Liver (tissue), 9 donors: ENCODE measurements around the gene AP5S1. TPM values are rescaled to one million over a fixed set of nuclear protein-coding genes. Genes with fewer than 3 reads are reported as not detected.

ENCODE experiments used
- DNase-seq: peaks from one replicate; pipeline ENCODE4 v3.0.0-alpha.2; 2017; ENCODE audit warnings: low spot score
- H3K27ac ChIP-seq, 2 donors: one replicate each; pipeline ENCODE4 v1.7.0; 2013; ENCODE audit warnings: inconsistent platforms in 2 of 2, low read length in 2 of 2, control low read depth in 1 of 2, low read depth in 1 of 2, mild to moderate bottlenecking in 1 of 2
- H3K27me3 ChIP-seq, 4 donors: one replicate each; pipeline versions ENCODE4 v1.6.1 to v1.7.0; 2013; ENCODE audit warnings: low read length in 3 of 4, inconsistent platforms in 1 of 4, mild to moderate bottlenecking in 1 of 4, moderate library complexity in 1 of 4; ENCODE audit not compliant: control insufficient read depth in 4 of 4, insufficient read depth in 4 of 4
- H3K36me3 ChIP-seq, 4 donors: one replicate each; pipeline versions ENCODE4 v1.6.1 to v1.7.0; 2013; ENCODE audit warnings: low read length in 3 of 4, mild to moderate bottlenecking in 3 of 4, low read depth in 1 of 4, moderate library complexity in 1 of 4; ENCODE audit not compliant: control insufficient read depth in 4 of 4, insufficient read depth in 3 of 4
- H3K4me1 ChIP-seq, 4 donors: one replicate each; pipeline versions ENCODE4 v1.6.1 to v1.7.0; 2013; ENCODE audit warnings: low read length in 3 of 4, mild to moderate bottlenecking in 3 of 4, moderate library complexity in 1 of 4; ENCODE audit not compliant: control insufficient read depth in 4 of 4, insufficient read depth in 4 of 4
- H3K4me3 ChIP-seq, 3 donors: one replicate each; pipeline versions ENCODE4 v1.6.1 to v1.7.0; 2013; ENCODE audit warnings: low read length in 3 of 3, control low read depth in 1 of 3, low read depth in 1 of 3, mild to moderate bottlenecking in 1 of 3
- H3K9ac ChIP-seq, 2 donors: one replicate each; pipeline ENCODE4 v1.7.0; 2013; ENCODE audit warnings: low read length in 2 of 2, mild to moderate bottlenecking in 2 of 2, moderate library complexity in 2 of 2, control low read depth in 1 of 2, low read depth in 1 of 2
- H3K9me3 ChIP-seq, 4 donors: one replicate each; pipeline versions ENCODE4 v1.6.1 to v1.7.0; 2013; ENCODE audit warnings: low read length in 3 of 4; ENCODE audit not compliant: control insufficient read depth in 4 of 4
- ATF3 ChIP-seq: IDR thresholded peaks from 2 replicates; pipeline ENCODE4 v1.6.1; 2016; ENCODE audit warnings: antibody characterized with exemption
- CTCF ChIP-seq: fragments of 150-350 bp; IDR thresholded peaks from 2 replicates; pipeline ENCODE4 v1.5.1; 2017; ENCODE audit warnings: improper control_type of control experiment, low read depth, low read length; ENCODE audit not compliant: missing input control
- EGR1 ChIP-seq, 2 donors: IDR thresholded peaks; 2 replicates each; pipeline ENCODE4 v1.6.1; 2016 to 2018; ENCODE audit warnings: antibody characterized with exemption in 2 of 2, low read depth in 2 of 2
- FOXA1 ChIP-seq: IDR thresholded peaks from 2 replicates; pipeline ENCODE4 v1.6.1; 2016; ENCODE audit warnings: antibody characterized with exemption
- FOXA2 ChIP-seq: IDR thresholded peaks from 2 replicates; pipeline ENCODE4 v1.6.1; 2016; ENCODE audit warnings: antibody characterized with exemption
- HNF4A ChIP-seq, 2 donors: conservative IDR thresholded peaks; 2 replicates each; pipeline ENCODE4 v1.6.1; 2016; ENCODE audit warnings: antibody characterized with exemption in 2 of 2, mild to moderate bottlenecking in 2 of 2
- JUND ChIP-seq, 2 donors: IDR thresholded peaks; 2 replicates each; pipeline ENCODE4 v1.6.1; 2016; ENCODE audit warnings: antibody characterized with exemption in 2 of 2
- MAX ChIP-seq: IDR thresholded peaks from 2 replicates; pipeline ENCODE4 v1.6.1; 2016; ENCODE audit warnings: antibody characterized with exemption
- RAD21 ChIP-seq, 2 donors: IDR thresholded peaks; 2 replicates each; pipeline ENCODE4 v1.6.1; 2016; ENCODE audit warnings: antibody characterized with exemption in 2 of 2, mild to moderate bottlenecking in 2 of 2
- RXRA ChIP-seq, 2 donors: IDR thresholded peaks; 2 replicates each; pipeline ENCODE4 v1.6.1; 2017 to 2018; ENCODE audit warnings: antibody characterized with exemption in 2 of 2, mild to moderate bottlenecking in 1 of 2
- SP1 ChIP-seq: IDR thresholded peaks from 2 replicates; pipeline ENCODE4 v1.6.1; 2018; ENCODE audit warnings: antibody characterized with exemption, mild to moderate bottlenecking
- TAF1 ChIP-seq: conservative IDR thresholded peaks from 2 replicates; pipeline ENCODE4 v1.6.1; 2016; ENCODE audit warnings: antibody characterized with exemption, mild to moderate bottlenecking
- ZBTB33 ChIP-seq: IDR thresholded peaks from 2 replicates; pipeline ENCODE4 v1.6.1; 2016; ENCODE audit warnings: antibody characterized with exemption
- polyA plus RNA-seq, 2 donors: library from polyadenylated mRNA; stranded (reverse) in 1 of 2; unstranded in 1 of 2; fragments of 200-250 nt in 1 of 2; fragments of >200 nt in 1 of 2; fragmentation: Nextera tagmentation in 1 of 2; extraction: Ambion mirVana in 1 of 2; gene quantifications; one replicate each; pipeline versions ENCODE4 v1.2.1 to v1.2.3, GENCODE V29; 2013 to 2015
- total RNA-seq, 2 donors: library from RNA; depleted of rRNA; stranded (reverse); fragments of >200 nt; gene quantifications; one replicate each; pipeline ENCODE4 v1.2.3, GENCODE V29; 2014
- donor health status: healthy.
- donor health status: healthy.
- donor health status: healthy.
- donor health status: healthy.
- donor health status: healthy.

Gene AP5S1
- total and polyA plus RNA-seq, 4 donors: 9.1 to 14.5 (median 11.1) TPM

- H3K36me3 ChIP-seq: peaks cover 0 to 14% (median 9%) of the 10 kb centered on the region in 4 donors
- no peak overlapping the region for H3K4me3 ChIP-seq
- H3K9ac ChIP-seq: no peak overlapping the region
- H3K27me3 ChIP-seq: no peaks in the 10 kb centered on the region
- no peak for TF ChIP-seq ATF3
- TF ChIP-seq FOXA2: no peak
- no peak for TF ChIP-seq MAX
- TF ChIP-seq EGR1 (IDR thresholded peaks at IDR 0.05; ENCODE audit: low read depth in 2 of 2): no peak
- TF ChIP-seq TAF1: no peak
- TF ChIP-seq SP1: no peak
- TF ChIP-seq RXRA (IDR thresholded peaks at IDR 0.05): no peak
- no peak for TF ChIP-seq CTCF
- TF ChIP-seq JUND (IDR thresholded peaks at IDR 0.05): no peak
- no peak for TF ChIP-seq ZBTB33
- TF ChIP-seq HNF4A (conservative IDR thresholded peaks at IDR 0.05): no peak
- no peak for TF ChIP-seq RAD21 (IDR thresholded peaks at IDR 0.05)
- TF ChIP-seq FOXA1: no peak
- no peak for DNase-seq
- no peaks in the 10 kb centered on the region for H3K4me1 ChIP-seq
- no peaks in the 10 kb centered on the region for H3K9me3 ChIP-seq
- H3K27ac ChIP-seq: no peak overlapping the region
Measured at GRCh38 chr20:3876676-3877075, 56.3 kb downstream of the AP5S1 start.

Other genes with a start within 250 kb of the AP5S1 start
- gene GFRA4, start 157.1 kb upstream of the AP5S1 start, total RNA-seq: not detected
- not detected for gene GFRA4, start 157.1 kb upstream of the AP5S1 start, polyA plus RNA-seq
- 1 to 10 TPM in 1 of 2 donors, under 1 TPM in 1; 0.70 to 1.2 TPM for gene ADAM33, start 138.5 kb upstream of the AP5S1 start, total RNA-seq
- gene ADAM33, start 138.5 kb upstream of the AP5S1 start, polyA plus RNA-seq: under 1 TPM; 0.11 to 0.51 TPM
- 1 to 10 TPM; 6.7 to 7.5 TPM for gene SIGLEC1, start 107.9 kb upstream of the AP5S1 start, total RNA-seq
- 1 to 10 TPM; 2.3 to 7.8 TPM for gene SIGLEC1, start 107.9 kb upstream of the AP5S1 start, polyA plus RNA-seq
- 1 to 10 TPM in 1 of 2 donors, under 1 TPM in 1; 0.98 to 1.8 TPM for gene HSPA12B, start 87.9 kb upstream of the AP5S1 start, total RNA-seq
- gene HSPA12B, start 87.9 kb upstream of the AP5S1 start, polyA plus RNA-seq: under 1 TPM; 0.72 to 0.76 TPM
- gene ADISSP, start 52.8 kb upstream of the AP5S1 start, total RNA-seq: 10 to 100 TPM in 1 of 2 donors, 1 to 10 TPM in 1; 3.8 to 27.3 TPM
- gene ADISSP, start 52.8 kb upstream of the AP5S1 start, polyA plus RNA-seq: 10 to 100 TPM in 1 of 2 donors, 1 to 10 TPM in 1; 9.9 to 10.8 TPM
- not detected for gene SPEF1, start 39.1 kb upstream of the AP5S1 start, total RNA-seq
- not detected for gene SPEF1, start 39.1 kb upstream of the AP5S1 start, polyA plus RNA-seq
- 10 to 100 TPM; 20.3 to 30.5 TPM for gene CENPB, start 33.8 kb upstream of the AP5S1 start, total RNA-seq
- 10 to 100 TPM in 1 of 2 donors, 1 to 10 TPM in 1; 4.5 to 32.4 TPM for gene CENPB, start 33.8 kb upstream of the AP5S1 start, polyA plus RNA-seq
- 10 to 100 TPM in 1 of 2 donors, 1 to 10 TPM in 1; 4.4 to 11.9 TPM for gene CDC25B, start 24.2 kb upstream of the AP5S1 start, total RNA-seq
- 10 to 100 TPM in 1 of 2 donors, 1 to 10 TPM in 1; 6.5 to 12.9 TPM for gene CDC25B, start 24.2 kb upstream of the AP5S1 start, polyA plus RNA-seq
- gene MAVS, start 26.3 kb downstream of the AP5S1 start, total RNA-seq: 10 to 100 TPM; 17.2 to 20.9 TPM
- gene MAVS, start 26.3 kb downstream of the AP5S1 start, polyA plus RNA-seq: 1 to 10 TPM; 4.7 to 6.5 TPM
- gene PANK2, start 68.8 kb downstream of the AP5S1 start, total RNA-seq: 10 to 100 TPM; 21.1 to 27.7 TPM
- gene PANK2, start 68.8 kb downstream of the AP5S1 start, polyA plus RNA-seq: 10 to 100 TPM; 10.6 to 10.8 TPM
- 1 to 10 TPM; 1.3 to 3.3 TPM for gene RNF24, start 195.0 kb downstream of the AP5S1 start, total RNA-seq
- gene RNF24, start 195.0 kb downstream of the AP5S1 start, polyA plus RNA-seq: 1 to 10 TPM in 1 of 2 donors, under 1 TPM in 1; 0.74 to 1.6 TPM